Keratinocyte (primary cell): ENCODE measurements around the gene FNDC3B.

ENCODE experiments used
- CTCF ChIP-seq, 3 experiments: IDR thresholded peaks in 1 of 3; conservative IDR thresholded peaks in 1 of 3; optimal IDR thresholded peaks in 1 of 3; 2 replicates in 2 of 3; 3 replicates in 1 of 3; pipeline versions ENCODE3 to v1.5.1; 2011; ENCODE audit warnings: low read length in 3 of 3, mild to moderate bottlenecking in 3 of 3, moderate library complexity in 2 of 3, control low read depth in 1 of 3, inconsistent platforms in 1 of 3; ENCODE audit not compliant: insufficient read depth in 2 of 3; ENCODE audit errors: extremely low read depth in 1 of 3
- EZH2 ChIP-seq: IDR thresholded peaks from one replicate; pipeline ENCODE4 v1.6.1; 2012; ENCODE audit warnings: inconsistent platforms, mild to moderate bottlenecking, low read length, moderate library complexity

- TF ChIP-seq CTCF (optimal IDR thresholded peaks at IDR 0.05 in 1 of 3, IDR thresholded peaks at IDR 0.05 in 1 of 3, conservative IDR thresholded peaks at IDR 0.05 in 1 of 3; ENCODE audit: extremely low read depth in 1 of 3, insufficient read depth in 2 of 3, low read length in 3 of 3) (no peak), EZH2 (no peak)
Observed at GRCh38 chr3:172279974-172280373, 240.6 kb downstream of the FNDC3B start.
